HG03103 (cell line): ENCODE measurements around the gene MUC5B.
"Not testable (repeated sequence)": the region's sequence is repeated elsewhere in the genome, so short reads cannot be mapped to it uniquely, and the experiment has no call there.

Experiments
- ATAC-seq: cut with Tn5 transposase; IDR thresholded peaks from one replicate; pipeline ENCODE4 v1.9.1; 2021; ENCODE audit warnings: low read depth; ENCODE audit not compliant: unreplicated experiment

MUC5B gene, protein sequence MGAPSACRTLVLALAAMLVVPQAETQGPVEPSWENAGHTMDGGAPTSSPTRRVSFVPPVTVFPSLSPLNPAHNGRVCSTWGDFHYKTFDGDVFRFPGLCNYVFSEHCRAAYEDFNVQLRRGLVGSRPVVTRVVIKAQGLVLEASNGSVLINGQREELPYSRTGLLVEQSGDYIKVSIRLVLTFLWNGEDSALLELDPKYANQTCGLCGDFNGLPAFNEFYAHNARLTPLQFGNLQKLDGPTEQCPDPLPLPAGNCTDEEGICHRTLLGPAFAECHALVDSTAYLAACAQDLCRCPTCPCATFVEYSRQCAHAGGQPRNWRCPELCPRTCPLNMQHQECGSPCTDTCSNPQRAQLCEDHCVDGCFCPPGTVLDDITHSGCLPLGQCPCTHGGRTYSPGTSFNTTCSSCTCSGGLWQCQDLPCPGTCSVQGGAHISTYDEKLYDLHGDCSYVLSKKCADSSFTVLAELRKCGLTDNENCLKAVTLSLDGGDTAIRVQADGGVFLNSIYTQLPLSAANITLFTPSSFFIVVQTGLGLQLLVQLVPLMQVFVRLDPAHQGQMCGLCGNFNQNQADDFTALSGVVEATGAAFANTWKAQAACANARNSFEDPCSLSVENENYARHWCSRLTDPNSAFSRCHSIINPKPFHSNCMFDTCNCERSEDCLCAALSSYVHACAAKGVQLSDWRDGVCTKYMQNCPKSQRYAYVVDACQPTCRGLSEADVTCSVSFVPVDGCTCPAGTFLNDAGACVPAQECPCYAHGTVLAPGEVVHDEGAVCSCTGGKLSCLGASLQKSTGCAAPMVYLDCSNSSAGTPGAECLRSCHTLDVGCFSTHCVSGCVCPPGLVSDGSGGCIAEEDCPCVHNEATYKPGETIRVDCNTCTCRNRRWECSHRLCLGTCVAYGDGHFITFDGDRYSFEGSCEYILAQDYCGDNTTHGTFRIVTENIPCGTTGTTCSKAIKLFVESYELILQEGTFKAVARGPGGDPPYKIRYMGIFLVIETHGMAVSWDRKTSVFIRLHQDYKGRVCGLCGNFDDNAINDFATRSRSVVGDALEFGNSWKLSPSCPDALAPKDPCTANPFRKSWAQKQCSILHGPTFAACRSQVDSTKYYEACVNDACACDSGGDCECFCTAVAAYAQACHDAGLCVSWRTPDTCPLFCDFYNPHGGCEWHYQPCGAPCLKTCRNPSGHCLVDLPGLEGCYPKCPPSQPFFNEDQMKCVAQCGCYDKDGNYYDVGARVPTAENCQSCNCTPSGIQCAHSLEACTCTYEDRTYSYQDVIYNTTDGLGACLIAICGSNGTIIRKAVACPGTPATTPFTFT (N-terminal part only)

GRCh38 chr11:1222491-1223345, at the start of gene MUC5B:
TSS of gene MUC5B (plus strand) at chr11:1223066. CDS start at chr11:1223124, 58 bp downstream.
- no peak for ATAC-seq

DNA sequence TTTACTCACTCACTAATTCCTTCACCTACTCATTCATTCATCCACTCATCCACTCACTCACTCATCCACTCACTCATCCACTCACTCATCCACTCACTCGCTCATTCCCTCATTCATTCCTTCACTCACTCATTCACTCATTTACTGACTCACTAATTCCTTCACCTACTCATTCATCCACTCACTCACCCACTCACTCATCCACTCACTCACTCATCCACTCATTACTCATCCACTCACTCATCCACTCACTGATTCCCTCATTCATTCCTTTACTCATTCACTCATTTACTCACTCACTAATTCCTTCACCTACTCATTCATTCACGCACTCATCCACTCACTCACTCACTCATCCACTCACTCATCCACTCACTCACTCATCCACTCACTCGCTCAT, 49.5 kb upstream of the MUC5B start:
- not testable (repeated sequence) for ATAC-seq

DNA sequence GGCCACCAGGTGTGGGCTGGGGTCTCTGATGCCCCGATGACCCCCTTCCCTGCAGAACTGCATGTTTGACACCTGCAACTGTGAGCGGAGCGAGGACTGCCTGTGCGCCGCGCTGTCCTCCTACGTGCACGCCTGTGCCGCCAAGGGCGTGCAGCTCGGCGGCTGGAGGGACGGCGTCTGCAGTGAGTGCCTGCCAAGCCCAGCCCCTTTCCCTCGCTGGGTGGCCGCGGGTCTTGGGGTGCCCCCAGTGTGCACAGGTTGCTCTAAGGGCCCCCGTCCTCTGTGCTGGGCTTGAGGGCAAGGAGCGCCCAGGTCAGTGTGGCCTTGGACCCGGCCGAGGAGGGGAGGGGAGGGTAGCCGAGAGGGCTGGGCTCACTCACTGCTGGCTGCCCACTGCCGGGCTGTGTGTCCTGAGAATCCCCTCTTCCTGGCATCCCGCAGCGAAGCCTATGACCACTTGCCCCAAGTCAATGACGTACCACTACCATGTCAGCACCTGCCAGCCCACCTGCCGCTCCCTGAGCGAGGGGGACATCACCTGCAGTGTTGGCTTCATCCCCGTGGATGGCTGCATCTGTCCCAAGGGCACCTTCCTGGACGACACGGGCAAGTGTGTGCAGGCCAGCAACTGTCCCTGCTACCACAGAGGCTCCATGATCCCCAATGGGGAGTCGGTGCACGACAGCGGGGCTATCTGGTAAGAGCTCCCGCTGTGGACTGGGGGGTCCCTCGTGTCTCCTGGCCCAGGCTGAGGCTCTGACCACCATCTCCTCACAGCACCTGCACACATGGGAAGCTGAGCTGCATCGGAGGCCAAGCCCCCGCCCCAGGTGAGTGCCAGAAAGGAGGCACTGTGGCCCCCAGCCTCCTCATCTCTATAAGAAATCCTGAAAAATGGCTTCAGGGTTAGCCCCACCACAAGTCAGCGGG, 48.2 kb upstream of the MUC5B start:
- no peak for ATAC-seq

DNA sequence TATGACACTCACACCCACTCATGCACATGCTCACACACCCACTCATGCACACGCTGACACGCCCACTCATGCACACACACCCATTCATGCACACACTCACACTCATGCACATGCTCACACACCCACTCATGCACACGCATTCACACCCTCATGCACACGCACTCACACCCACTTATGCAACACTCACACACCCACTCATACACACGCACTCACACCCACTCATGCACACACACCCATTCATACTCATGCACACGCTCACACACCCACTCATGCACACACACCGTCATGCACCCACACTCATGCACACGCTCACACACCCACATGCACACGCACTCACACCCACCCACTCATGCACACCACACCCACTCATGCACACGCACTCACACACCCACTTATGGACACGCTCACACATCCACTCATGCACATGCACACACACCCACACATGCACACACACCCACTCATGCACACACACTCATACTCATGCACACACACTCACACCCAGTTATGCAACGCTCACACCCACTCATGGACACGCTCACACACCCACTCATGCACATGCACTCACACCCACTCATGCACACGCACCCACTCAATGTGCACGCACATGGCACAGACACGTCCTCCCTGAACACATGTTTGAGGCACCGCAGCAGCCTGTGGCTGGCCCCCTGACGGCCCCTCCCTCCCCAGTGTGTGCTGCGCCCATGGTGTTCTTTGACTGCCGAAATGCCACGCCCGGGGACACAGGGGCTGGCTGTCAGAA, 47.2 kb upstream of the MUC5B start:
- no peak for ATAC-seq

DNA sequence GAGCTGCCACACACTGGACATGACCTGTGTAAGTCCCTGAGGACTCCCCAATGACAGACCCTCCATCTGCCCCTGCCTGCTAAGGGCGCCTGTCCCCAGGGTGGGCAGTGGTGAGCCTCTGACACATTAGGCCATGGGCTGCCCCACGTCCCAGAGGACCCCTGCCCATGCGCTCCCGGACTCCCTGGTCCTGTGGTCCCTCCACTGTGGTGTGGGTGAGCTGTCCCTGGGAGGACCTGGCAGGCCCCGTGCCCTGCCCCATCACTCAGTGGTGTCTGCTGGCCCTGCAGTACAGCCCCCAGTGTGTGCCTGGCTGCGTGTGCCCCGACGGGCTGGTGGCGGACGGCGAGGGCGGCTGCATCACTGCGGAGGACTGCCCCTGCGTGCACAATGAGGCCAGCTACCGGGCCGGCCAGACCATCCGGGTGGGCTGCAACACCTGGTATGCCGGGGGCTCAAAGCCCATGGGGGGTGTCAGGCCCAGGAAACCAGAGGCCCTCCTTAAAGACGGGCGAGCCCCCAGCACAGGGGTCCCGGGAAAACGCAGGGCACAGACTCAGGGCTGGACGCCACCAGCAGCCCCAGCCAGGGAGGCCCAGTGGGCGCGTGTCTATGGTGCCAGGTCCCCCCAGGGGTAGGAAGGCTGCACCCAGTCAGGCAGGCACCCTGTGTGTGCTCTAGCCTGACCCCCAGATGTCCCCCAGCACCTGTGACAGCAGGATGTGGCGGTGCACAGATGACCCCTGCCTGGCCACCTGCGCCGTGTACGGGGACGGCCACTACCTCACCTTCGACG, 46.4 kb upstream of the MUC5B start:
- ATAC-seq: no peak

DNA sequence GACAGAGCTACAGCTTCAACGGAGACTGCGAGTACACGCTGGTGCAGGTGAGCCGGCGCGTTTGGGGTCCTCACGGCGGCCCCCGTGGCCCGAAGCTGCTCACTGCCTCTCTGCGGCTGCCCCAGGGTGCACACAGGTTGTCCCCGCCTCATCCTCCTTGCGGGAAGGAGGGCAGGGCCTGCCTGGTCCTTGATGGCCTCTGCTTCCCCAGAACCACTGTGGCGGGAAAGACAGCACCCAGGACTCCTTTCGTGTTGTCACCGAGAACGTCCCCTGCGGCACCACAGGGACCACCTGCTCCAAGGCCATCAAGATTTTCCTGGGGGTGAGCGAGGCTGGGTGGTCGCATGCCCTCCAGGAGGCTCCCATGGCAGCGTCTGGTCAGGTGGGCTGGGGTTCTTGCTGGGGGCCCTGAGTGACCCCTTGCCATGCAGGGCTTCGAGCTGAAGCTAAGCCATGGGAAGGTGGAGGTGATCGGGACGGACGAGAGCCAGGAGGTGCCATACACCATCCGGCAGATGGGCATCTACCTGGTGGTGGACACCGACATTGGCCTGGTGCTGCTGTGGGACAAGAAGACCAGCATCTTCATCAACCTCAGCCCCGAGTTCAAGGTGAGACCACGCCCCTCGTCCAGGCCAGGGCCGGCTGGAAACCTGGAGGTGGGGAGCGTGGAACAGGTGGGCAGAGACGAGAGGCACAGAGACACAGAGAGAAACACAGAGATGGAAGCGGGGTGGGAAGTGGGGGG, 45.7 kb upstream of the MUC5B start:
- no peak for ATAC-seq

DNA sequence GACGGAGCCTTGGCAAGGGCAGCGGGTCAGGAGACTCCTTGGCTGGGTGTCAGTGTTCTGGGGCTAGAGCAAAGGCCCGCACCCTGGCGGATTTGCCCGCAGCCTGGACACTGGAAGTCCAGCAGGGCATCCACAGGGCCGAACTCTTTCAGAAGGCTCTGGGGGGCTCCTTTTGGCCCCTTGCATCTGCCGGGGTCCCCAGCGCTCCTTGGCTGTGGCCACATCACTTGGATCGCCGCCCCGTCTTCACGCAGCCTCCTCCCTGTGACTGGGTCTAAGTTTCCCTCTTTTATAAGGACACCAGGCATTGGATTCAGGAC, 45.1 kb upstream of the MUC5B start:
- ATAC-seq: no peak

GRCh38 chr11:1178201-1178885, 44.5 kb upstream of the MUC5B start:
- no peak for ATAC-seq

DNA sequence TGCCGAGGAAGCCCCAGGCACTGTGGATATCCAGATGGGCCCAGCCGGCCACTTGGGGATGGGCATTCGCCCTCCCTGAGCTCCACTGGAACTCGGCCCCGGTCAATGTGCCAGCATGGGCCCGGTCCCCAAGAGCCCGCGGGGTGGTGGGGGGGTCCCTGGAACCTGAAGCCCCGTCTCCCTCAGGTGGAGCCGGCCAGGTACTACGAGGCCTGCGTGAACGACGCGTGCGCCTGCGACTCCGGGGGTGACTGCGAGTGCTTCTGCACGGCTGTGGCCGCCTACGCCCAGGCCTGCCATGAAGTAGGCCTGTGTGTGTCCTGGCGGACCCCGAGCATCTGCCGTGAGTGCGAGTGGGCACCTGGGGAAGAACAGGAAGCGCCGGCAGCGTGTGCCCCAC, 44.0 kb upstream of the MUC5B start:
- ATAC-seq: no peak

DNA sequence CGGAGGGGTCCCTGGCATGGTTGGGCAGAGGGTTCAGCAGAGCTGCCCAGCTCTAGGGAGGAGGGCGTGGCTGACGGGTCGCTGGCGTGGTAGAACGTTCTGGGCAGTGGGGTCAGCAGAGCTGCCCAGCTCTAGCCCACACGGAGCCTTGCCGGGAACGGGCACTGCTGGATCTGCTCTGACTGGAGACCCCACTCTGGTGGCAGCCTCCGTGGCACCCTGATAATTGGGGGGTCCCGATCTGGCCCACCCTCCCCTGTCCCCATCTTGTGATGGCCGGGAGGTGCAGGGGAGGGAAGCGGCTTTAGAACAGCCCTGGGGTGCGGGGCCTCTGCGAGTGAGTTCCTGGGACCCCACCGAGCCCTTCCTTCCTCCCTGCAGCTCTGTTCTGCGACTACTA, 43.2 kb upstream of the MUC5B start:
- no peak for ATAC-seq

DNA sequence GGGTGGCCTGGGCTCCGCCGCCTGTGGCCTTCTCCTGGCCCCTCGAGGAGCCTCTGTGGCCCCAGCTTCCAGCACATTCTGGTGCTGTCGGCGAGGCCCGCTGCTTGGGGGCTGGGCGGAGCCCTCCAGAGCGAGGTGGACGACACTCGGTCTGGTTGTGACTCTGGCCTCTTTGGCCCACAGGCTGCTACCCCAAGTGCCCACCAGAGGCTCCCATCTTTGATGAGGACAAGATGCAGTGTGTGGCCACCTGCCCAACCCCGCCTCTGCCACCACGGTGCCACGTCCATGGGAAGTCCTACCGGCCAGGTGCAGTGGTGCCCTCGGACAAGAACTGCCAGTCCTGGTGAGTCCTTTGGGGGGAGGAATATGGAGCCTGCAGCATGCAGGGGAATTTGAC, 42.7 kb upstream of the MUC5B start:
- no peak for ATAC-seq

GRCh38 chr11:1180947-1181391, 41.9 kb upstream of the MUC5B start:
- ATAC-seq: no peak

DNA sequence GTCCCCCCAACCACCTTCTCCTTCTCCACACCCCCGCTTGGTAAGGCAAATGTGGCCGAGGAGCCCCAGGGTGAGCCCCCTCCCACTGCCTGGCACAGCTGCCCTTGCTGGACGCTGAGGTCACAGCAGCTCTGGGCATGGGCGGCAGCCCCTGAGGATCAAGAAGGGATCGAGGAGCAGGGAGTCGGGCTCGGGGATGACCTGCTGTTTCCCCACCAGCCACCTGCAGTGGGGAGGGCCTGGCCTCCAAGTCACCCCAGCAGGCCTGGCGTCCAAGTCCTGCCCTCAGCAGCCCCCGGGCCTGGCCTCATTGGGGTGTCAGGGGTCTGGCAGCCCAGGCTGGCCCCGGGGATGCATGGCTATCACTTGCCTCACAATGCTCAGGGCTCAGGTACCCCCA, 41.4 kb upstream of the MUC5B start:
- ATAC-seq: no peak

DNA sequence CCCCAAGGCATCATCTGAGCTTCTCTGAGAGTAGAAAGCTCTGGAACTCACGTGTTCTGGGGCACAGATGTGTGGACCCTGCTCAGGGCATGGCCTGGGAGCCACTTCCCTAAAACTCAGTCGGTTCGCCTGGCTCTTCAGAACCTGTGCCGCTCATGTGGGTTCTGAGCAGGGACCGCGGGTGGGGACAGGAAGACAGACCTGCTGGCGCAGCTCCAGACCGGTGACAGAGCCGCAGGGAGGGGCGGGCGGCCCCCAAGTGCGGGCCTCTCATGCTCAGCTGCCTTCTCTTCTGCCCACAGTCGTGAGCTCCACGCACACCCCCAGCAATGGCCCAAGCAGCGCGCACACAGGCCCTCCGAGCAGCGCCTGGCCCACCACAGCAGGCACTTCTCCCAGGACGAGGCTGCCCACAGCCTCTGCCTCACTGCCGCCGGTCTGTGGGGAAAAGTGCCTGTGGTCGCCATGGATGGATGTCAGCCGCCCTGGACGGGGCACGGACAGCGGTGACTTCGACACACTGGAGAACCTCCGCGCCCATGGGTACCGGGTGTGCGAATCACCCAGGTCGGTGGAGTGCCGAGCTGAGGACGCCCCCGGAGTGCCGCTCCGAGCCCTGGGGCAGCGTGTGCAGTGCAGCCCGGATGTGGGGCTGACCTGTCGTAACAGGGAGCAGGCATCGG, 40.9 kb upstream of the MUC5B start:
- no peak for ATAC-seq

- not testable (repeated sequence) for ATAC-seq
Measured at GRCh38 chr11:1184139-1184538, 38.7 kb upstream of the MUC5B start.
